PC-9 (cell line): ENCODE data around the gene CDK11B. TPM values are rescaled to one million over a fixed set of nuclear protein-coding genes. Genes with fewer than 3 reads are reported as not detected.

Source experiments
- BruUV-seq: library from RNA; stranded (reverse); fragments of 400-500 nt; replicated peaks from 2 replicates; lab custom pipeline; 2021; lab: Mats Ljungman, UMichigan
- CTCF ChIA-PET: fragments of 300-600 bp; sonication (Branson Sonifier 250); formaldehyde crosslinking; loops from one replicate; lab custom pipeline; 2022; ENCODE audit warnings: antibody characterized with exemption; lab: Charles Lee
- POLR2A ChIA-PET: fragments of 300-600 bp; sonication (Branson Sonifier 250); formaldehyde crosslinking; loops from one replicate; lab custom pipeline; 2022; ENCODE audit warnings: antibody characterized with exemption; ENCODE audit not compliant: unreplicated experiment; lab: Charles Lee
- DNase-seq, 2 experiments: peaks; one replicate each; pipeline versions ENCODE4 v3.0.0 to v3.0.0-alpha.2; 2015 to 2022; ENCODE audit warnings: mixed read lengths in 1 of 2
- H2AFZ ChIP-seq: fragments of 200-600 bp; sonication (generic); 2 replicates; pipeline ENCODE4 v1.8.1; 2017; ENCODE audit warnings: antibody characterized with exemption
- H3F3A ChIP-seq: fragments of 200-600 bp; sonication (generic); 2 replicates; pipeline ENCODE4 v1.8.1; 2017; ENCODE audit warnings: antibody characterized with exemption, mild to moderate bottlenecking, low read depth; ENCODE audit not compliant: insufficient read depth
- H3K27ac ChIP-seq: fragments of 200-600 bp; sonication (generic); 2 replicates; pipeline ENCODE4 v1.6.1; 2016; ENCODE audit warnings: mixed run types
- H3K27me3 ChIP-seq: fragments of 200-600 bp; sonication (generic); 2 replicates; pipeline ENCODE4 v1.6.1; 2016; ENCODE audit warnings: low read depth, mixed run types; ENCODE audit not compliant: insufficient read depth
- H3K36me3 ChIP-seq: fragments of 200-600 bp; sonication (generic); 2 replicates; pipeline ENCODE4 v1.6.1; 2016; ENCODE audit warnings: low read depth, mixed run types
- H3K4me1 ChIP-seq: fragments of 200-600 bp; sonication (generic); replicated peaks from 2 replicates; pipeline ENCODE4 v1.6.1; 2016; ENCODE audit warnings: mixed run types; ENCODE audit not compliant: insufficient read depth
- H3K4me2 ChIP-seq: fragments of 200-600 bp; sonication (generic); 2 replicates; pipeline ENCODE4 v1.6.1; 2017; ENCODE audit warnings: mixed run types
- H3K4me3 ChIP-seq: fragments of 200-600 bp; sonication (generic); 2 replicates; pipeline ENCODE4 v1.6.1; 2016; ENCODE audit warnings: mixed run types
- H3K79me2 ChIP-seq: fragments of 200-600 bp; sonication (generic); 2 replicates; pipeline ENCODE4 v1.6.1; 2017; ENCODE audit warnings: low read depth, mixed run types
- H3K9me2 ChIP-seq: fragments of 200-600 bp; sonication (generic); 2 replicates; pipeline ENCODE4 v1.8.1; 2017; ENCODE audit warnings: mild to moderate bottlenecking; ENCODE audit not compliant: insufficient read depth
- H3K9me3 ChIP-seq: fragments of 200-600 bp; sonication (generic); 2 replicates; pipeline ENCODE4 v1.8.1; 2016; ENCODE audit warnings: low read depth; ENCODE audit not compliant: insufficient read depth
- H4K20me1 ChIP-seq: fragments of 200-600 bp; sonication (generic); 2 replicates; pipeline ENCODE4 v1.8.1; 2017; ENCODE audit not compliant: insufficient read depth
- EZH2 ChIP-seq: fragments of 200-600 bp; sonication (generic); IDR thresholded peaks from 2 replicates; pipeline ENCODE4 v1.8.0; 2017; ENCODE audit warnings: antibody characterized with exemption, low read depth
- intact Hi-C: fragments of 100-400 bp; cut with micrococcal nuclease; formaldehyde crosslinking; loops from one replicate; pipeline ENCODE4 v1.10.0; 2022; ENCODE audit not compliant: unreplicated experiment
- total RNA-seq: library from RNA; stranded (reverse); gene quantifications from 2 replicates; pipeline ENCODE4 v1.2.3, GENCODE V29; 2021
- TF ChIP-seq, protein P1 (sequence below): fragments of 200-600 bp; sonication (generic); conservative IDR thresholded peaks from 2 replicates; pipeline ENCODE4 v1.6.1; 2017; ENCODE audit warnings: mixed run types, antibody characterized with exemption, mild to moderate bottlenecking, moderate library complexity

CDK11B gene
- total RNA-seq, 1 experiment from 2014 or later, result 21.2 TPM

DNA sequence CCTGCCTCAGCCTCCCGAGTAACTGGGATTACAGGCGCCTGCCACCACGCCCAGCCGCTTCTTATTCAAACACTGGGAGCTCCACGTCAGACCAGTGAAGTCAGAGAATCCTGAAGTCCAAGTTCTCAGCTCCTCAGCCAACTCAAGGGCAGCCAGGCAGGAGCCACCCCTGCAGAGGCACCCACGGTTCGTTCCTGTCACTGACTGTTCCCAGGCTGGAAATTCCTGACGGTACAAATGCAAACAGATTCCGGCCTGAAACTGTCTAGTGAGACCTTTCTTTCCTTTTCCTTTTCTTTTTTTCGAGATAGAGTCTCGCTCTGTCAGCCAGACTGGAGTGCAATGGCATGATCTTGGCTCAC, 22.1 kb upstream of the CDK11B start:
- ChIA-PET CTCF (no interaction called here), POLR2A (no interaction called here)
- Histone ChIP-seq H4K20me1 (no peaks in the 10 kb centered on the region), H3K27ac (no peak overlapping the region), H3K4me3 (no peak overlapping the region), H3K9me3 (no peaks in the 10 kb centered on the region), H3K36me3 (no peaks in the 10 kb centered on the region), H3K4me1 (no peaks in the 10 kb centered on the region), H3K4me2 (no peak overlapping the region), H3F3A (peaks cover 5% of the 10 kb centered on the region; the same call in 1 of the 2 replicates), H3K79me2 (peaks cover 34% of the 10 kb centered on the region), H3K27me3 (no peaks in the 10 kb centered on the region), H3K9me2 (no peaks in the 10 kb centered on the region), H2AFZ (no peak overlapping the region)
- BruUV-seq, result no TSS peak
- intact Hi-C loops, result no loop called here
- TF ChIP-seq, protein P1, sequence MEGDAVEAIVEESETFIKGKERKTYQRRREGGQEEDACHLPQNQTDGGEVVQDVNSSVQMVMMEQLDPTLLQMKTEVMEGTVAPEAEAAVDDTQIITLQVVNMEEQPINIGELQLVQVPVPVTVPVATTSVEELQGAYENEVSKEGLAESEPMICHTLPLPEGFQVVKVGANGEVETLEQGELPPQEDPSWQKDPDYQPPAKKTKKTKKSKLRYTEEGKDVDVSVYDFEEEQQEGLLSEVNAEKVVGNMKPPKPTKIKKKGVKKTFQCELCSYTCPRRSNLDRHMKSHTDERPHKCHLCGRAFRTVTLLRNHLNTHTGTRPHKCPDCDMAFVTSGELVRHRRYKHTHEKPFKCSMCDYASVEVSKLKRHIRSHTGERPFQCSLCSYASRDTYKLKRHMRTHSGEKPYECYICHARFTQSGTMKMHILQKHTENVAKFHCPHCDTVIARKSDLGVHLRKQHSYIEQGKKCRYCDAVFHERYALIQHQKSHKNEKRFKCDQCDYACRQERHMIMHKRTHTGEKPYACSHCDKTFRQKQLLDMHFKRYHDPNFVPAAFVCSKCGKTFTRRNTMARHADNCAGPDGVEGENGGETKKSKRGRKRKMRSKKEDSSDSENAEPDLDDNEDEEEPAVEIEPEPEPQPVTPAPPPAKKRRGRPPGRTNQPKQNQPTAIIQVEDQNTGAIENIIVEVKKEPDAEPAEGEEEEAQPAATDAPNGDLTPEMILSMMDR, result no peak
- no peak for DNase-seq

DNA sequence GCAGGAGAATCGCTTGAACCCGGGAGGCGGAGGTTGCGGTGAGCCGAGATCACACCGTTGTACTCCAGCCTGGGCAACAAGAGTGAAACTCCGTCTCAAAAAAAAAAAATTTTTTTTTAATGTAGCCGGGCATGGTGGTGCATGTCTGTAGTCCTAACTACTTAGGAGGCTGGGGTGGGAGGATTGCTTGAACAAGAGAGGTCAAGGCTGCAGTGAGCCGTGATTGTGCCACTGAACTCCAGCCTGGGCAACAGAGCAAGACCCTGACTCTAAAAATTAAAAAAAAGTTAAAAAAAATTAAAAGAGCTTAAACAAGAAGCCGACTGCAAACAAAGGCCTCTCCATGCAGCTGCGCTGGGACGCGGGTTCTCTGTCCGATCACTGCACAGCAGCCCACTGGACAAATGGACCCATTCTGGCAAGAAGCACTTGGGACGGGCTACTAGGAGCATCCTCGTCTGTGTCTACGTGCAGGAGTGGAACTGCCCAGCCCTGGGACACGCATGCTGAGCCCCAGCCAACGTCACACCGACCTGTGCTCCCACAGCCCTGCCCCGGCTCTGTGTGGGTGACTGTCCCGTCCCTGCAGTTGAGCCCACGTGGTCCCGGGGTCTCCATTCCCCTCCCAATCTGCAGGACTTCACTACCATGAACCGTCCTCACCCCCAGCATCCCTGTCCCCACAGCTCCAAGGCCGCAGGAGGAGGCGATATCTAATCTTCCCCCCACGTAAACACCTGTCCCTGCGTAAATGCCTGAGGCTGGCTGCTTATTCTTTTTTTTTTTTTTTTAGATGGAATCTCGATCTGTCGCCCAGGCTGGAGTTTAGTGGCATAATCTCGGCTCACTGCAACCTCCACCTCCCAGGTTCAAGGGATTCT, 21.5 kb upstream of the CDK11B start:
- no peak overlapping the region for H3K4me2 ChIP-seq
- no peaks in the 10 kb centered on the region for H3K36me3 ChIP-seq
- H3K9me2 ChIP-seq, result no peaks in the 10 kb centered on the region
- TF ChIP-seq EZH2, result no peak
- TF ChIP-seq, protein P1, result no peak
- no peak overlapping the region for H3K4me3 ChIP-seq
- H3K27me3 ChIP-seq, result no peaks in the 10 kb centered on the region
- intact Hi-C loops, result no loop called here
- CTCF ChIA-PET, result no interaction called here
- peaks cover 27% of the 10 kb centered on the region for H3K79me2 ChIP-seq
- H3K4me1 ChIP-seq, result no peaks in the 10 kb centered on the region
- H3K27ac ChIP-seq, result no peak overlapping the region
- DNase-seq, result no peak
- POLR2A ChIA-PET, result no interaction called here
- H2AFZ ChIP-seq, result no peak overlapping the region
- no peaks in the 10 kb centered on the region; the same call in 1 of the 2 replicates for H3F3A ChIP-seq
- no peaks in the 10 kb centered on the region for H4K20me1 ChIP-seq
- no TSS peak for BruUV-seq
- H3K9me3 ChIP-seq, result no peaks in the 10 kb centered on the region

DNA sequence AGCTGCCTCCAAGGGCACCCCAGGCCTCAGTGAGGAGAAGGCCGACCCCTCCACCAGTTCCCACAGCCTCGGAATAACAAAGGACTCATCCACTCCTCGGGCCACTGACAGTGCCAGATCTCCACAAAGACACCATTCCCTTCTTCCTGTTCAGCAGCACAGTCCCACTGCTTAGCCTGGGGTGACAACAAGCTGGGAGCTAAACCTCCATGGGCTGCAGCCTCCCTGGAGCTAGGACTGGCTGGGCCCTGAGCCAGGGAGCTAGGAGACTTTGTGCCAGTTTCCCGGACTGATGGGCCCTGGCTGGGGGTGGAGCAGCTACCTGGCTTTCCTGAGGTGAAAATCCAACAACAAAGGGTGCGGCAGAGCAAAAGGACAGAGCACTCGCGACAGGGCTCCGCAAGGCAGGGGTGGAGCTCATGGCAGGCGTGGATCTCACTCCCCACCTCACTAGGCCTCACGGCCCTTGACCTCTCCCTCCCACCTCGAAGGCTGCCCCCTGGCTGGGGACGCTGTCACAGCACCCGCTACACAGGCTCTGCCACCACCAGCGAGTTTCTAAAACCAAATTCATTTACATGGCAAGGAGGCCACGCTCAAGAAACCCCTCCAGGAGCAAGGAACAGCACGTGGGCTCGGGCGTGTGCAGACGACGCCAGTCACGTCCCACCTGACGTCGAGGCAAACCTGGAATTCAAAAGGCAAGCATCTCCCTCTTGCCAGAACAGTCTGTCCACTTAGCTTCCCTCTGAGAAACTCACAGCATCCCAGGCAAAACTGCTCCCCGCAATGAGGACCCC, 20.0 kb upstream of the CDK11B start:
- peak in 1 of 2 experiments; percentile 11 for DNase-seq

More for the DNA sequence above, 20.0 kb upstream of the CDK11B start:
- no peaks in the 10 kb centered on the region; the same call in 1 of the 2 replicates for H3F3A ChIP-seq
- no peaks in the 10 kb centered on the region for H3K36me3 ChIP-seq
- intact Hi-C loops, result no loop called here
- ChIA-PET POLR2A (interaction anchor here (0.6 kb wide), 1 partner anchor 325 kb away, joined by 4 read pairs; the partner anchor contains the start of gene CFAP74), CTCF (interaction anchor here (0.7 kb wide), 1 partner anchor 89 kb away, joined by 6 read pairs; no protein-coding TSS in a partner anchor)
- no TSS peak for BruUV-seq
- H3K27ac ChIP-seq, result no peak overlapping the region
- no peaks in the 10 kb centered on the region for H4K20me1 ChIP-seq
- TF ChIP-seq, protein P1, result peak; percentile 35; the same call in 1 of the 2 replicates
- no peak for TF ChIP-seq EZH2
- no peak overlapping the region for H3K4me3 ChIP-seq
- no peaks in the 10 kb centered on the region for H3K9me3 ChIP-seq
- no peaks in the 10 kb centered on the region for H3K4me1 ChIP-seq
- no peak overlapping the region for H2AFZ ChIP-seq
- H3K79me2 ChIP-seq, result peaks cover 15% of the 10 kb centered on the region
- no peak overlapping the region for H3K4me2 ChIP-seq
- no peaks in the 10 kb centered on the region for H3K27me3 ChIP-seq
- no peaks in the 10 kb centered on the region for H3K9me2 ChIP-seq
